GM18502 (cell line): ENCODE data around the gene CCDC160.
"Not testable (repeated sequence)": the region's sequence is repeated elsewhere in the genome, so short reads cannot be mapped to it uniquely, and the experiment has no call there.

Experiments used
- ATAC-seq: cut with Tn5 transposase; IDR thresholded peaks from one replicate; pipeline ENCODE4 v1.9.1; 2021; ENCODE audit warnings: mild to moderate bottlenecking; ENCODE audit not compliant: unreplicated experiment, poor library complexity

Gene CCDC160

DNA sequence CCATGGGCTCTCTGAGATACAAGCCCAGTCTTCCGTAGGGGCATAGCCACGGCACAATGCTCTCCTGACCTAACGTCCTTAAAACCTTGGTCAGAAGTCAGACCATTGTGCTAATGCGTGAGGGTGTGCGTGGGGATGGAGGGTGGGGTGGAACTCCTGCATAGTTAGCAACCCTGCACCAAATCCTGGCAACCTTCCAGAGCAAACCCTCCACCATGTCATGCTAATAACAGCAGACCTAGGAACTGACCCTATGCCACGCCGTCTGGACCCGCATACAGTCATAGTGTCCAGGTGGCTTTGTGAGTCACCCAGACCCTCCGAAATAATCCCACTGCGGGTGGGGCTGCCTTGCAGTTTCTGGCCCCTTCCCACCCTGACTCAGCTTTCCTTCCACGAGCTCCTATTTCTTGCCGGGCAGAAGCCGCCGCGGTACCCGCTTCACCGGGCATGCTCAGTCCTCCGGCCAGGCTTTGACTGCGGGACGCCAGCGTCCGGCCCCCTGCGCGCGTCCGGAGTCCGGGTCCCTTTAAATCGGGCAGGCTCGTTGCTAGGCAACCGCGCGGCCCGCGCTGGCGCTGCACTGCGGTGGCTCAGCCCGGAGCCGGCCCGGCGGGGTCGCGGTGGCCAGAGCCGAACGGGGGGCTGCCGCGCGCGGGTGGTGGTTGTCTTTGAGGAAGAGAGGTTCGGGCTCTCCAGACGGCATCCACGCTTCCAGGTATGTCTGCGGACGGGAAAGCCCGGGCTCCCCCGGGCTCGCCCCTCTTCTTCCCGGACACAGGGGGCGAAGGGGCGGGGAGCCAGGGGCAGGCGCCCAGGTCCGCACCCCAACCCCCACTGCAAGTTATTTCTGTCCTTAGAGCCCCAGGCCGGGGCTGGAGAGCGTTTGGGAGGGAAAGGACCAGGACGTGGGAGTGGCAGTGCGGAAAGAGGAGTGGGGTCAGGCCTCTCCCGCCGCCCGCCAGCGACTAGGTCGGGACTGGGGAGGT lies at the start of gene CCDC160:
Gene CCDC160 (plus strand): TSS at position 557 of the 989 bp plus-strand sequence. CDS start 7,619 bp downstream, outside the sequence.
- no peak for ATAC-seq

DNA sequence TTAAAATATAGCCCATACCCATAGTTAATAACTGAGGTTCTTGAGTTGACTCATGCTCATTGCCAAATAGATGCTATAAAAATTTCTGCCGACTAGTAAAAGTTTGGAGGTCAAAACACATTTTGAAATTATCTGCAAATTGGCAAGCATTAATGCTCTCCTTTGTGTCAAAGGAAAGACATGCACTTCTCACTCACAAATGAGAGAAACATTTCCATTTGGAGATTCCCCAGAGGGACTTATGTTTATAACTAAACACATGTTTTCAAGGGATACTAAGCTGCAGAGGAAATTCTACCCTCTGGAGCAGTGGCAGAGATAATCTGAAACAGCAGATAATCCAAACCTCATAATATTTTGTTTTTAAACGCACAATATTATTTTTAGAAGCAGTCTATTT lies 45.7 kb upstream of the CCDC160 start:
- no peak for ATAC-seq

DNA sequence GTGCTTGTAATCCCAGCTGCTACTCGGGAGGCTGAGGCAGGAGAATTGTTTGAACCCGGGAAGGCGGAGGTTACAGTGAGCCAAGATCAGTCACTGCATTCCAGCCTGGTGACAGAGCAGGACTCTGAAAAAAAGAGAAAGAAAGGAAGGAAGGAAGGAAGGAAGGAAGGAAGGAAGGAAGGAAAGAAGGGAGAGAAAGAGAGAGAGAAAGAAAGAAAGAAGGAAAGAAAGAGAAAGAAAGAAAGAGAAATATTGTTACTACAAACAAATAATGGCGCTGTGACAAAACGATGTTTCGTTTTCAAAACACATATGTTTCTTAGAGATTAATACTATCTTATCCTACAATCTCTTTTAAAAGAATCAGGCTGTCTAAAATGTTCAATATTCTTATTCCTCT lies 42.1 kb upstream of the CCDC160 start:
- ATAC-seq, result no peak

DNA sequence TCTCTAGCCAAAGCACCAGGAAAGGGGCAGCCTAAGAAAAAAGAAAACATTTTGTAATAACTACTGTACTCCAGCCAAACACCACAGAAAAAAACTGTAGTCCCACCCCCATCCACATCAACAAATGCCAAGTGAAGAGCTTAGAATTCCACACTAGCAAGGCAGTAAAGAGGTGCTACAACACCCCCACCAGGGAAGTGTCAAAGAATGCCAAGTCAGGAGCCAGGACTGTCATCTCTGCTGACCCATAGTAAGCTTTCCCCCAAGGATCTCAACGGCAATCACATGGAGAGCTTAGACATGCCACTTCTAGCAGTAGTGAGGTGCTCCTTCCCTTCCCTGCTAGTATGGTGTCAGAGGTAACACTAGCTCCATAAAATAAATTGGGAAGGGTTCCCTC lies 34.4 kb upstream of the CCDC160 start:
- ATAC-seq, result no peak

DNA sequence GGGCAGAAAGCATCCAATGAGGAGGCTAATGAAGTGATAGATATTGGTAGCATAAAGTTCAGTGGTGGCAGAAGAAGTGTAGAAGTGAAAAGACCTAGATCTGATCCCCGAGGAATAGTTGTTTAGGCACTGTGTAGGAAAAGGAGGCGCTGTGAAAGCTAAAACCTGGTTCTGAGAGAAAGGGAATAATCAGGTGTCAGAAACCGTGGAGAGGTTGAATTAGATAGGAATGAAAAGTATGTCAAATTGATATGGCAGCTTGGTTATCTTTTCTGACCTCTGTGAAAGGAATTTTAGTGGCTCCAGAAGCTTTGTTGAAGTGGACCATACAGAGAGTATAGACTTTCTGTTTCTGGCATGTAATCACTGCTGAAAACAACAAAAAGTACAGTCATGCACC lies 30.8 kb upstream of the CCDC160 start:
- ATAC-seq, result no peak

DNA sequence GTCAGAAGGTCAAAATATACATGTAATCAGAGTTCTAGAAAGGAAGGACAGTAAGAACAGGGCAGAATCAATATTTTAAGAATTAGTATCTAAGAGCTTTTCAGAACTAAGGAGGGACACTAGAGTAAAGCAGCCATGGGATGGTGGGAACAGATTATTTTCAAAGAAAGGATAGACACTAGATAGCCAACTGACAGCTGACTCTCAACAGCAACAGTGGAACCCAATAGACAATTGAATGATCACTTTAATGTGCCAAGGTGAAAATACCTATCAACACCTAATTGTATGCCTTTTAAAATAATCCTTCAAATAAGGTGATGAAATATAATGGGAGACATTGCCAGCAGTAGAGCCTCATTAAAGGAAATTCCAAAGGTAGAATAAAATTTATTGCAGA lies 26.5 kb upstream of the CCDC160 start:
- ATAC-seq, result no peak

DNA sequence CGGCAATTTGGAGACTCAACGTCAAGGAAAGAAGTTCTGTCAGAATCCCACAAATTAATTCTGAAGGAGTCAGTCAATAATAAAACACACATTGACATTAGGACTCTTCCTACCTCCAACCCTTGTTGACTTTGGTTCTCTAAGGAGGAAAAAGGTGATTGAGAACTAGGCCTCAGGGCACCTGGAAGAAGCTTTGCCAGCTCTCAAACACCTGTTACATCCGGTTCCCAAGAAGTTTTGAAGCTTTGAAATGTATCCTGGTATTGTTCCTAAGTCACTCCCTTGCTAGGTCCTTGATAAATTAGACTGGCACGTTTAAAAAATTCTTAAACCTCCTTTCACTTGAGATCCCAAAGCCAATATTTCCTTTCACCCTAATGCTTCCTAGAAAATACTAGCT lies 1.7 kb upstream of the CCDC160 start:
- ATAC-seq, result no peak

DNA sequence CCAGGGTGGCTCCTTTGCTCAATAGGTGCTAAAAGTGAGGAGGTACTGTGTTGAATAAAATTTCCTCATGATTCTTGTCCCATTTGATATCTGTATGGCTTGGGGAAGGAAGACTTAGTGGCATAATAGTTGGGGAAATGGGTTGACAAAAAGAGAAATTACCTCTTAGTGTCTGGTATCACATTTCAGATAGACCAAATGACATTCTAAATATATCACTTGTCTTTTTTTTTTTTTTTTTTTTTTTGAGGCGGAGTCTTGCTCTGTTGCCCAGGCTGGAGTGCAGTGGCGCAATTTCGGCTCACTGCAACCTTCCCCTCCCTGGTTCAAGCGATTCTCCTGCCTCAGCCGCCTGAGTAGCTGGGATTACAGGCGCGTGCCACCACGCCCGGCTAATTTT lies 1.2 kb downstream of the CCDC160 start:
- ATAC-seq, result not testable (repeated sequence)

DNA sequence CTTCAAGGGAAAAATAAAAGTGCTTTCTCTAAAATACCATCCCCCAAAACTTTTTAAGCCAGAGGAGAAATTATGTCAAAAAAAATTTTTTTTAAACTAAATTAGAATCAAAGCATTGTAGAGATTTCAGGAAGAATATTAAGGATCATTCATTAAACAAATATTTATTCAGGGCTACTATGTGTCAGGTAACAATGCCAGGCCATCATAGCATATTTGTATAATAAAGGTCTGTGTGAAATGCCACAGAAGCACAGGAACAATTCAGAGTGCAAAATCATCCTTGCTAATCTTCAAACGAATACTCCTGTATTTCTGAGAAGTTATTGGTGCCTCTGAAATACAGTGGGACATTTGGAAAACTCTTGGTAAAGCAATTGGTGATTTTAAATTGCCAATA lies 2.0 kb downstream of the CCDC160 start:
- no peak for ATAC-seq

DNA sequence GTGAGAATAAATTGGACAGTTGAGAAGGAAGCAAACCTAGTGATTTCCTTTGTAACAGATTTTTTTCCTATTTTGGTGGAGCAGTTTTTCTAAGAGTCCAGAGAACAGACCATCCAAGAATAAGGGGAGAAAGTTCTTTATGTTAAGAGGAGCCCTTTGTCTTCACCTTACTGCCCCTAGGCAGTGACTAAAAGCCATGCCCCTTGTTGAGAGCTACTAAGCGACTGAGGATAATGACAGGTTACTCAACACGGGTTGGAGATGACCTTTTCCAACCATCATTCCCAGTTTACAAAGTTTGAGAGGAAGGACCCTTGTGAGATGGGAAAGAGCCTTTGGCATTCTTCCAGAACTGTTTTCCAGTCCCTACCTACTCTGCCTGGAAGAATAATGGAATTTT lies 3.2 kb downstream of the CCDC160 start:
- no peak for ATAC-seq

DNA sequence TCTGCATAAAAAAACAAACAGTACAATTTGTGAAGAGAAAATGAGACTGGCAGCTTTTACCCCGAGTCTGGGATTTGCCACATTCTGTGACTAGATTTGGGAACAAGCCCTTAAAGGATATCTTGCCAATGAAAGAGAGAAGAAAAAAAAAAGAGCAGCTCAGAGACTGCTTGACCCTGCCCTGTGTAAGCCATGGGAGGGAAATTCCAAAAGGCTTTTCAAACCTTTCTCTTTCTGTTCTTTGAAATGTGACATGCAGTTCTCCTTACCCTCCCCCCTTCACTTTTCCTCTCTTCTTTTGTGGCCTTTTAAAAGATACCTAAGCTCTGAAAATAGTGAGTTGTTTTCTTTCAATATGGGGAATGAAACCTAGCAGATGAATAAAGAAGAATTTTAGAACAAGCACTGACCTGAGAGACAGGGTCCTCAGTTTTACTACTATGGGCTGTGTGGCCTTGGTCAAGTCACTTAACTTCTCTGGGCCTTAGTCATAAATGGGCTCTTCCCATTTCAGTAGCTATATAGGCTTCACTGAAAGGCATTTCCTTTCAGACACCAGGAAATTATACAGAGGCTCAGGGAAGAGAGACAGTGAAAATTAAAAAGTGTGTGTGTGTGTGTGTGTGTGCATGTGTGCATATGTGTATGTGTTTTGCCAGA lies 5.1 kb downstream of the CCDC160 start:
- no peak for ATAC-seq

DNA sequence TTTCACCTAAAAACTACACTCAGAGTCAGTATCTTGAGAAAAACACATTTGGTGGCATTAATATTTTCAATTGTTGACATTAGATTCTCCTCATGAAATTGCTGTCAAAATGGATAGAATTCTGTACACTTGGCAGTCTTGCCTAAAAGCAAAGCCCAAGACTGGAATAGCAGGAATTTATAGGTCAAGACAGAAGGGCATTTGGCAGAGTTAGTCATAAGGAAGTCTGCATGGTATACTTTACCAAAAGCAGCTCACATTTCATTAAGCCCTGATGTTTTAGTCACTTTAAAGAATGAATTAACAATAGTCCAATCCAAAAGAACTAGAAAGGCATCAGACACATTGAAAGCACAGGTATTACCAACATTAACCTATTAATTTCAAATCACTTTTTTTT lies 7.1 kb downstream of the CCDC160 start:
- no peak for ATAC-seq

DNA sequence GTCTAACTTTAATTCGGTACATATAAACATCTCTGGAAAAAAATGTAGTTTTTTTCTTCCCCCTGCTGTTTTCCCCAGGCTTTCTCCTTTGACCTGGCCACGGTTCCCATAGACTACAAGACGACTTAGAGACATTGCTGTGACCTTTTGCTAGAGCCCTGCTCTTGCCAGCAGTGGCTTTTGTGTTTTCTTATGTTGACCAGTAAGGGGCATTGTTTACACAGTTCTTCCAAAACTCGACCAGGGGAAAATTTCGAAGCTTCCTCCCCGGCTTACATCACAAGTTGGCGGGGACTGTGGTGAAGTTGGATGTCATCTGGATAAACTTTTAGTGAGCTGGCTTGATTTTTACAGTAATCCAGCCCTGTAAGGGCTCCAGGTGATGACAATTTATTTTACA lies 9.3 kb downstream of the CCDC160 start:
- ATAC-seq, result no peak

DNA sequence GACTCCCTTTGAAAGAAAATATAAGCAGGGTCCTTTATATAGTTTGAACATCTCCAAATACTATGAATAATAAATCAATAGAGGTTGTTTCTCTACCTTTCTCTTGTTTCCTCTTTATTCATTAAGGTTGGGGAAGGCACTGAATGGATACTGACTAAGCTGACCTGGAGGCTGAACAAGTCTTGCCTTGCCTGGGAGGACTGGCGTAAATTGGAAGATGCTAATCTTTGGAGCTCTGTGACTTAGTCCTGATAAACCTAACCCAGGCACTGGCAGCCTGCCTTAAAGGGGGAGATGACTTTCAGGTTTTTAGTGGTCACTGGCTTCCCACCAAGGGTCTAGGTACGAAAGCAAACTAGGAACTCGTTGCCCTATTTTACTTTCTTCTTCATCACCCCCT lies 10.5 kb downstream of the CCDC160 start:
- ATAC-seq, result no peak

DNA sequence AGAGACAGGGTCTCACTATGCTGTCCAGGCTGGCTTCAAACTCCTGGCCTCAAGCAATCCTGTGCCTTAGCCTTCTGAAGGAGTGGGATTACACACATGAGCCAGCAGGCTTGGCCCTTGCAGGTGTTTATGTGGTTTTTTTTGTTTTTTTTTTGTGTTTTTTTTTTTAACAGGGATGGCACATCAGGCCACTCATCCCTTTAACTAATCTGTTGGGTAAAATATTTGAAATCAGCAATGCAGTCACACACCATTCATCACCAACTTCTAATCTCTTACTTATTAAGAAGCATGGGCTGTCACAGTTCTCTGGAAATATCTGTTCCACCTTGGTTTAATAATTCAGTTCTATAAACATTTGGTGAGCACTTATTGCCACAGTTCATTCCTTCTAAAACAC lies 12.3 kb downstream of the CCDC160 start:
- ATAC-seq, result no peak

DNA sequence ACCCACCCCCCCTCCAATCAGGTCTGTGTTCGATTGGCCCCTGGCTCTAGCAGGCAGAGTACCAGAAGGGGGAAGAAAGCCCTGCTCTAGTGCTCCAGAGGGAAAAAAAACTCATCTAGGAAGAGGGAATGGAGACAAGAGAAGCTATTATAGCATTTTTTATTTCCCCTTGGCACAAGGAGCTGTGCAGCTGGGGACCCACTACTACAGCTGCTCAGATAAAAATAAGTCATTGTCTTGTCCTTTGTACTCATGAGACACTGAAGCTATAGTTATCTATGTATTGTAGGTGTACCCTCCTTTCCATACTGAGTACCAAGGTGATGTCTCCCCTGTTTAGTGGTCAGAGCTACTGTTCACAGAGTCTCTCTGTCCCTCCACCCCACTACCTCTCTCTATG lies 14.3 kb downstream of the CCDC160 start:
- ATAC-seq, result no peak

DNA sequence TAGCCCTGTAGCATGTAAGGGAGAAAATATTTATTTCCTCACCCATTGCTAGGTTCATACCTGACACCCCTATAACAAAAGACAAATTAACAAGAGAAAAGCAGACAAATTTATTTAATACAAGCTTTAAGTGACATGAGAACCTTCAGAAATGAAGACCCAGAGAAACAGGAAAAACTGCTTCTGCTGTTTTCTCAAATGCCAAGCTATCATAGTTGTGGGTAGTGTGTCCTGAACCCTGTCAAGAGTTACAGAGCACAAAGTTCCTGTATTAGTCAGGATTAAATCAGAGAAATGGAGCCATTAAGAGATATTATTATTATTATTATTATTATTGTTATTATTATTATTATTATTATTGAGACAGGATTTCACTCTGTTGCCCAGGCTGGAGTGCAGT lies 17.5 kb downstream of the CCDC160 start:
- ATAC-seq, result no peak

DNA sequence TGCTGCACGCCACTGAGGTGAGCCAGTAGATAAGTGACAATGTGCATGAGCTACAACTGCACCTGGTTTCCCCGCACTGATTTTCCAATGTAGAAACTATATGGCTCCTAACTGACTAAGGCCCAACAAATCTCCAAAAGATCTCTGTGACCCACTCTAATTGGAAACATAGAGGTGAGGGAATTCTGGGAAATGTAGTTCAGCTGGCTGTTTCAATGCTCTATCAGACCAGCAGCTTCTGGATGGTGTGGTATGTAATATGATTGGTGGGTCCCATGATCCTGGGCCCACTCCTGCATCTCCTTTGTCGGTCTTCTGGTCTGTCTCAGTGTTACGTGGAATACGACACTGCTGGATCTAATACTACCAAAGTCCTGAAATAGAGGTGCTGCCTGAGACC lies 18.6 kb downstream of the CCDC160 start:
- ATAC-seq, result no peak

DNA sequence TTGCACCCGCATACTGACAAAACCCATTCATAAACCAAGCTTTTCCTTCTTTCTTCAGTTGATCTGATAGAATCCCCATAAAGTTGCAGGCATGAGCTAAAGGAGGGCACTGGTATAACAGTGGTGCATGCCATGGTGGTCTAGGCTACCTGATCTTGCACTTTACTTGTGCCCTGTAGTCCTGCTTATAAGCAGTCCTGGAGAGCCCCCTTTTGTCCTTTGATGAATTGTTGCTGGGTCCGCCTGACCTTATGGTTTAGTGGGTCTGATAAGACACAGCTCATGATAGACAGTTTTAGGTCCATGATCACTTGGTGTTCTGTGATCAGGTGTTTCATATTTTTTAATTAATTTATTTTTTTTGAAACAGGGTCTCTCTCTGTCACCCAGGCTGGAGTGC lies 19.7 kb downstream of the CCDC160 start:
- no peak for ATAC-seq

DNA sequence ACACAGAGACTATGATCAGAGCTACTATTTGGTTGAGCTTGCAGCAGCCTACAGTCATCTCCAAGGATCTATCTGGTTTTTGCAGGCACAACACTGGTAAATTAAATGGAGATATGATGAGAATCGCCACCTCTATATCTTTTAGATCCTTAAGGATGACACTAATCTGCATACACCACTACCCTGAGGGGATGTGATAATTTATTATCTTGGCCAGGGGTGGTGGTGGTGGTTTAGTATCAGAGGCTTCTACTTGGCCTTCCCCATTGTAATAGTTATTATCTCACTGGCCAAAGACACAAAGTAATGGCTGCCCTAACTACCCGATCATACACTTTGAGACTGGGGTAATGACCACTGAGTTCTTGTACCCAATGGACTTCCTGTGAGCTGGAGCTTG lies 21.2 kb downstream of the CCDC160 start:
- no peak for ATAC-seq

DNA sequence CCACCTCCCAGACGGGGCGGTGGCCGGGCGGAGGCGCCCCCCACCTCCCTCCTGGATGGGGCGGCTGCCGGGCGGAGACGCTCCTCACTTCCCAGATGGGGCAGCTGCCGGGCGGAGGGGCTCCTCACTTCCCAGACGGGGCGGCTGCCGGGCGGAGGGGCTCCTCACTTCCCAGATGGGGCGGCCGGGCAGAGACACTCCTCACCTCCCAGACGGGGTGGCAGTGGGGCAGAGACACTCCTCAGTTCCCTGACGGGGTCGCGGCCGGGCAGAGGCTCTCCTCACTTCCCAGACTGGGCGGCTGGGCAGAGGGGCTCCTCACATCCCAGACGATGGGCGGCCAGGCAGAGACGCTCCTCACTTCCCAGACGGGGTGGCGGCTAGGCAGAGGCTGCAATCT lies 49.0 kb downstream of the CCDC160 start:
- ATAC-seq, result not testable (repeated sequence)

DNA sequence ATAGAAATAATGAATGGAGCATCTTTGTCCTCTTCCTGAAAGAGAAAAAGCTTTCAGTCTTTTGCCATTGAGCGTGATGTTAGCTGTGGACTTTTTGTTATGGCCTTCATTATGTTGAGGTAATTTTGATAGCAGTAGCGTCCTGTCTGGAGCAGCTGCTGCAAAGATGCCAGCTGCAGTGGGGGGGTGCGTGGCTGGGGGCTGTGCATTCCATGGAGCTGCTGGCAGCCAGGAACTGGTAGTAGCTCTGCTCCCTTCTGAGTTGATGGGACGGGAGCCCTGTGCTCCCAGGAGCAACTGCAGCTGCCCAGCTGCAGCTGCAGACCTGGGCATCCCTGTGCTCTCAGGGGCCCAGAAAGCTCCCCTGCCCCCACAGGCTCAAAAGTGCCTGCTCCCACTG lies 50.4 kb downstream of the CCDC160 start:
- no peak for ATAC-seq
